ENCODE measurements around the gene DCAF11. TPM values are rescaled to one million over a fixed set of nuclear protein-coding genes. Genes with fewer than 3 reads are reported as not detected.

Gene DCAF11
- polyA plus RNA-seq, 3 donors = 45.6 to 56.6 (median 48.8) TPM

GRCh38 chr14:24068711-24069410 is 45.7 kb upstream of the DCAF11 start:
- Mint-ChIP-seq H3K4me1 (peaks cover 6% of the 10 kb centered on the region), H3K36me3 (no peaks in the 10 kb centered on the region), H3K4me3 (no peak overlapping the region), H3K27me3 (ENCODE audit: low read depth in 3 of 3) (peaks cover 4 to 15% (median 10%) of the 10 kb centered on the region in 3 donors), H3K27ac (no peak overlapping the region), H3K9me3 (no peaks in the 10 kb centered on the region)
- Histone ChIP-seq H3K36me3 (replicated peaks in 1 of 2; ENCODE audit: control insufficient read depth in 1 of 2, insufficient read depth in 2 of 2, low read length in 2 of 2) (no peaks in the 10 kb centered on the region), H3K4me2 (replicated peaks; ENCODE audit: extremely low read depth, low read length, poor library complexity, severe bottlenecking) (no peak overlapping the region), H3K27ac (ENCODE audit: low read depth in 1 of 2, low read length in 2 of 2) (no peak overlapping the region), H3K79me2 (ENCODE audit: insufficient read depth, low read length) (no peaks in the 10 kb centered on the region), H2AFZ (ENCODE audit: insufficient read depth, low read depth, low read length, poor library complexity, severe bottlenecking) (no peak overlapping the region), H3K9ac (ENCODE audit: insufficient read depth, low read length, poor library complexity, severe bottlenecking) (no peak overlapping the region), H4K20me1 (ENCODE audit: insufficient read depth, low read length) (no peaks in the 10 kb centered on the region), H3K4me1 (ENCODE audit: control insufficient read depth in 1 of 2, insufficient read depth in 2 of 2, low read length in 2 of 2) (no peaks in the 10 kb centered on the region), H3K9me3 (replicated peaks in 1 of 2; ENCODE audit: control insufficient read depth in 1 of 2, insufficient read depth in 1 of 2, low read length in 2 of 2) (no peaks in the 10 kb centered on the region), H3K27me3 (ENCODE audit: control insufficient read depth in 2 of 2, insufficient read depth in 2 of 2, low read length in 2 of 2) (no peaks in the 10 kb centered on the region), H3K4me3 (replicated peaks in 1 of 3; ENCODE audit: low read depth in 2 of 3, low read length in 3 of 3) (no peak overlapping the region)
- 100% methylated on average over 5 of the region's 10 CpGs for WGBS (ENCODE audit: insufficient coverage)
- intact Hi-C loops (cut with micrococcal nuclease) = no loop called here
- DNase-seq = no peak
- TF ChIP-seq CTCF (IDR thresholded peaks at IDR 0.05) = no peak

GRCh38 chr14:24069411-24069735 is 45.2 kb upstream of the DCAF11 start:
- Histone ChIP-seq H3K36me3 (replicated peaks in 1 of 2; ENCODE audit: control insufficient read depth in 1 of 2, insufficient read depth in 2 of 2, low read length in 2 of 2) (no peaks in the 10 kb centered on the region), H3K4me3 (replicated peaks in 1 of 3; ENCODE audit: low read depth in 2 of 3, low read length in 3 of 3) (no peak overlapping the region), H3K4me1 (ENCODE audit: control insufficient read depth in 1 of 2, insufficient read depth in 2 of 2, low read length in 2 of 2) (no peaks in the 10 kb centered on the region), H3K9ac (ENCODE audit: insufficient read depth, low read length, poor library complexity, severe bottlenecking) (no peak overlapping the region), H3K9me3 (replicated peaks in 1 of 2; ENCODE audit: control insufficient read depth in 1 of 2, insufficient read depth in 1 of 2, low read length in 2 of 2) (no peaks in the 10 kb centered on the region), H3K27ac (ENCODE audit: low read depth in 1 of 2, low read length in 2 of 2) (no peak overlapping the region), H3K4me2 (replicated peaks; ENCODE audit: extremely low read depth, low read length, poor library complexity, severe bottlenecking) (no peak overlapping the region), H3K27me3 (ENCODE audit: control insufficient read depth in 2 of 2, insufficient read depth in 2 of 2, low read length in 2 of 2) (no peaks in the 10 kb centered on the region), H2AFZ (ENCODE audit: insufficient read depth, low read depth, low read length, poor library complexity, severe bottlenecking) (no peak overlapping the region), H3K79me2 (ENCODE audit: insufficient read depth, low read length) (no peaks in the 10 kb centered on the region), H4K20me1 (ENCODE audit: insufficient read depth, low read length) (no peaks in the 10 kb centered on the region)
- Mint-ChIP-seq H3K27ac (no peak overlapping the region), H3K36me3 (no peaks in the 10 kb centered on the region), H3K9me3 (no peaks in the 10 kb centered on the region), H3K27me3 (ENCODE audit: low read depth in 3 of 3) (peaks cover 4 to 15% (median 10%) of the 10 kb centered on the region in 3 donors), H3K4me3 (no peak overlapping the region), H3K4me1 (peaks cover 6% of the 10 kb centered on the region)
- DNase-seq = no peak
- WGBS (ENCODE audit: insufficient coverage) = no CpG with 5 or more reads among the region's 6 CpGs
- no peak for TF ChIP-seq CTCF (IDR thresholded peaks at IDR 0.05)
- intact Hi-C loops (cut with micrococcal nuclease) = no loop called here
